GM18508 (cell line): ENCODE measurements around the gene GCK.

ENCODE experiments used
- ATAC-seq: cut with Tn5 transposase; IDR thresholded peaks from one replicate; pipeline ENCODE4 v1.9.1; 2021; ENCODE audit warnings: moderate number of reproducible peaks; ENCODE audit not compliant: insufficient read depth, unreplicated experiment

Gene GCK

DNA sequence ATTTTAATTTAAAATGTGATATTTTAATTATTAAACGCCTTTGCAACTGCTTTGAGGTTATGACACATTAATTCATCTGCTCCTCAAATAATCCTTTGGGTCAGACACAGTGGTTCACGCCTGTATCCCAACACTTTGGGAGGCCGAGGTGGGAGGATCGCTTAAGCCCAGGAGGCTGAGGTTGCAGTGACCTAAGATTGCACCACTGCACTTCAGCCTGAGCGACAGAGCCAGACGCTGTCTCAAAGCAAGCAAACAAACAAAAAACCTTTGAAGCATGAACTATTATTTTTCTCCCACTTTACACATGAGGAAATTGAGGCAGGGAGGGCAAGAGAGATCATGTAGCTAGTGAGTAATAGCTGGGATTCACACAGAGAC lies 64.4 kb downstream of the GCK start:
- ATAC-seq, result no peak

DNA sequence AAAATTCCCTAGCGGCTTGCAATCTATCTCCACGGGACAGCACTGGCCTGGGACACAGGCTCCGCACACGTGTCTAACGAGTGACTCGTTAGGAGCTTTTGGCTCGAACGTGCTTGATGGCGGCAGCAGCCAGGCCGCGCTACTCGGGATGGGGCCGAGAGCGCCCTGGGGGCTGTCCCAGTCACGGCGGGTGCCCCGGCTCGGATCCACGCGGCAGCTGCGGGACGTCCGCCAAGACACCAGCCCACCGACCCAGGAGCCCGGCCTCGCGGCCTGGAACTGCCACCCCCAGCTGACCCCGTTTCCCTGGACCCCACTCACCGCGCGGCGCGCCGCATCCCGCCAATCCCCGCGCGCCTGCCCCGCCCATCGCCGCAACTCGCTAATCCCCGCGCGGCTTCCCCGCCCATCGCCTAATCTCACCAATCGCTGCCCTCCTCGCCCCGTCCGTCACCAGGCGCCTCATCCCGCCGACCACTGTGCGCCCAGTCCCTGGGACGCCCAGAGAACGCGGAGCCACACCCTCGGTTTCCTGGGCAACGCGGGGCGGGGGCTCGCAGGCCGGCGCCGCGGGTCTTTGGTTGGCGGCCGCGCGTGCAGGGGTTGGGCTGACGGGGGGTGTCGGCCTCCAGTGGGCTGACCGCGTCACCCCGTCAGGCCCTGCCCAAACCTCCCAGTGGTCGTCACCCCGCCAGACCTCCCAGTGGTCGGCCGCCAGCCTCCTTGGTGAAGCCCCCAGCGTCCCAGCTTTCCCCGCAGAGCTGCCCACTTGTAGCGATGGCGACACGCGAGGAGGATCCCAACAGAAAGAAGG lies 65.8 kb downstream of the GCK start, which contains the start of gene POLD2:
POLD2 (minus strand) TSS at position 359 of the 814 bp plus-strand sequence. CDS start 1,495 bp downstream, outside the sequence.
- ATAC-seq, result peak; percentile 82

DNA sequence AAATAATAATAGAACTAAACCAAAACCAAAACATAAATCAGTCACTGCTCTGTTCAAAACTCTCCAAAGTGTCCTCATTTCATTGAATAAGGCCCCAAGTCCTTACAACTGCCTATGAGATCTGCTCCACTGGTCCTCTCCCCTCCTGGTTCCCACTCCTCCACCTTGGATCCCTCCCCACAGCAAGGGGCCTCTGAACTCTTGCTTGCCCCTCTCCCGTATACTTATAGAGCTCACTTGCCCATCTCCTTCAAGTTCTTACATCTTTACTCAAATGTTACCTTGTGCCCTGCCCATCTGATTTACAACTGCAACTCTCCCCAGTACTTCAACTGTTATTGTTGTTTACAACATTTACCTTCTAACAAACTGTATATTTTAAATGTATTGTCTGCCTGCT lies 66.7 kb downstream of the GCK start:
- no peak for ATAC-seq

DNA sequence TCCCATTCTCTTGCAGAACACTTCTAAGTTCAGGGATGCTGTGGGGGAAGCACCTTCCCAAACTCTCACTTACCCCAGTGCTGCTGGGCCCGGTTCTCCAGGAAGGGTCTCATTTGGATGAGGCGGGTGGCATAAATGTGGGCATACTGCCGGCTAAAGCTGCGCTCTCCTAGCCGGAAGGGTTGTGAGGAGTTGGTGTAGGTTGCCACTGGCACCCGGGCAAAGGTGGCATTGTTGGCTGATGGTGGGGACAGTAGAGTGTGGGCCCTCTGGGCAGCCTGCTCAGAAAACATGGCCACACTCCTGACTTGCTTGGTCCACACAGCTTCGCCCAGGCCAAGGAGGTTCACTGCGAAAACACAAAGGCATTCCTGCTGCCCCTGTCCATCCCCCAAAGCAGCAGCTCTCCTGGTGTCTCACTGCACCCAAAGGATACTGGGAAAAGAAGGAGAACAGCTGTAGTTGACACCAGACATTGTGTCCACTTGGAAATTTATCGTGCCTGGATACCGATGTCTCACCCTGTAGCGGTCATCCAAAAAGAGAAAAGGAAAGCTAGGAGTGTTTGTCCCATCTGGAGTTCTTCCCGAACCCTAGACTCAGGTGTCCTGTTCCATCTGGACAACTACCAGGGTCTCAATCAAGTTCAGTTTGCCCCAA lies 67.3 kb downstream of the GCK start:
- ATAC-seq, result no peak

DNA sequence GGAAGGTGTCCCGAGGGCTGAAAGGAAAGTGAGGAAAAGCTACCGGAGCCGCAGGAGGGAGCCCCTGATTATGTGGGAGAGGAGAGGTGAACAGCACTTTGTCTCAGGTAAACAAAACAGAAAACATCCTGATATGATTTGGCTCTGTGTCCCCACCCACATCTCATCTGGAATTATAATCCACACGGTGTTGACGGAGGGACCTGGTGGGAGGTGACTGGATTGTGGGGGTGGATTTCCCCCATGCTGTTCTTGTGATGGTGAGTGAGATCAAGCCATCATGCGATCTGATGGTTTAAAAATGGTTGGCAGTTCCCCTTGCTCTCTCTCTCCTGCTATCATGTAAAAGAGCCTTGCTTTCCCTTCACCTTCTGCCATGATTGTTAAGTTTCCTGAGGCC lies 68.8 kb downstream of the GCK start:
- ATAC-seq, result no peak

DNA sequence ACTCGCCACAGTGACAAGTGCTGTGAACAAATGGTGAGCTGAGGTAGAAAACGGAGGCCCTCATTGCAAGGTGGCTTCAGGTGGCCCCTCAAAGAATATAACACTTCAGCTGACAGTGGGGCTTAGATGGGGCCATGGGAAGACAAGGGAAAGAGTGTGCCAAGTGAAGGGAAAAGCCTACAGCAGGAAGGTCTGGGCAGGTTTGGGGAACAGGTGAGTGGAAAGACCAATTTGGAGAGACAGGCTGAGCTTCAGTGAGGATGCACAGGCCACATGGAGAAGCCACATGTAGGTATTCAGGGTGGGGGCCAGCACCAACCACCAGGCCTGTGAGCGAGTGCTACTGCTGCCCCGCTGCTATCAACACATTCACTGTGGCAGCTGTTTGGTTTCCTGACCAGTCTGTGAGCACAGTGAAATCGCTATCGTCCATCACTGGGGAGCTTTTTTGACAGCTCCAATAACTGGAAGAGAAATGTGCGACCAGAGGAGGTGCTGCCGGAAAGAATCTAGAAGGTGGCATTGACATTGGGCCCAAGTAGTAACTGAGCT lies 69.3 kb downstream of the GCK start:
- no peak for ATAC-seq

DNA sequence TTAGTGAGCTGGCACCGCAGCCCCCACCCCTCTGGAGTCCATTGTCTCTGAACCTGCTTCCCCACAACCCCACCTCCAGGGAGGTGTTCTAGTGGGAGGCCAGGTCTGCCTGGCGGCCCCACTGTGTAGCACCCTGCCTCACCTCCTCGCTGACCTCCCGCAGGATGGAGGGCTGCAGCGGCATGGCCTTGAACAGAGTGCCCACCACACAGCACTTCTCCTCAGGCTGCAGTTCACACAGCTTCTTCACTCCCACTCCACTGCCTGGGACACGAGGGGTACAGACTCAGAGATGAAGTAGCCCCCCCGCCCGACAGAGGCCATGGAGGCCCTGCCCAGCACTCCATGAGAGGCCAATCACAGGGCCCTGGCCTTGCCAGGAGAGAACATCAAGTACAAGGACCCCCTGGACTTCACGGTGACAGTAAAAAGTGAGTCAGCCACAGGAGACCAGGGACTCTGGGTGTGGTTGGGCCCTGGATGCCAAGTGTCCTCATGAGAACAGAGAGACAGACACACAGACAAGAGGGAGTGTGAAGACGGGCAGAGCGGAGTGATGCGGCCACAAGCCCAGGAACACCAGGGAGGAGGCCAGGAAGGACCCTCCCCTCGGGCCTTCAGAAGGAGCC lies 71.3 kb downstream of the GCK start:
- no peak for ATAC-seq

DNA sequence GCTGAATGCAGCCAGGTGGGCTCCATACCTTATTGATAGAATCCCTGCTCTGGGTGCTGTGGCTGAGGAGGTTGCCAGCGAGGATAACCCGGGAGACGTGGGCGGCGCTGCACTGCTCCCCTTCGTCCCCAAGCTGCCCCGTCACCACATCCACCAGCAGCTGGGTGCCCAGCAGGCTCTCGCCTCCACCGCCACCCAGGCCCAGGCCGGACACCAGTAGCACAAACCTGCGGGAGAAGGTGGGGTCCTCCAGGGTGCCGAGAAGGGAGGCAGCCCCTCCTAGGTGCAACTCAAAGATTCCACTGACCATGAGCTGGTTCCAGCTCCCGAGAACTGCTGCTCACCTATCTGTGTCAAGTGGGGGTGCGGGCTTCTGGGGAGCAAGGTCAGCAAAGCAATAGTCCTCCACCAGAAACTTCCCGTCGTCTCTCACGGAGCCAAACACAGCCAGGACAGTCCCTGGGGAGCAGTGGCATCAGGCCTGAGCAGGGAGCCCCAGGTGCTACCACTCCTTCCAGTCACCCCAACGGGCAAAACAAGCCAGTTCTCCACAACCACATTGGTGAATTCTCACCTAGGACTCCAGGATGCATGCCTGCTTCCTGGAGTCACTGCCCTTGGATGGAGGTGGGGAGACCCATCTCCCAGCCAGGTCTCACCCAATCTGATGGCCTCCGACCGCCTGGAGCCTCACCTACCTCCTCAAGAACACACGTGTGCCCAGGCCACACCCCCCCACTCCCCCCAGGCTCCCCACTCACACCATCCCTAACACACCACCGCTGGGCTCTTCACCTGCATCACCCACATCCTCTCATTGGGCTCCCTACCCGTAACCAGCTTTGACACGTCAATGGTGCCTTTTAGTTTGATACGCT lies 72.2 kb downstream of the GCK start:
- ATAC-seq, result no peak

DNA sequence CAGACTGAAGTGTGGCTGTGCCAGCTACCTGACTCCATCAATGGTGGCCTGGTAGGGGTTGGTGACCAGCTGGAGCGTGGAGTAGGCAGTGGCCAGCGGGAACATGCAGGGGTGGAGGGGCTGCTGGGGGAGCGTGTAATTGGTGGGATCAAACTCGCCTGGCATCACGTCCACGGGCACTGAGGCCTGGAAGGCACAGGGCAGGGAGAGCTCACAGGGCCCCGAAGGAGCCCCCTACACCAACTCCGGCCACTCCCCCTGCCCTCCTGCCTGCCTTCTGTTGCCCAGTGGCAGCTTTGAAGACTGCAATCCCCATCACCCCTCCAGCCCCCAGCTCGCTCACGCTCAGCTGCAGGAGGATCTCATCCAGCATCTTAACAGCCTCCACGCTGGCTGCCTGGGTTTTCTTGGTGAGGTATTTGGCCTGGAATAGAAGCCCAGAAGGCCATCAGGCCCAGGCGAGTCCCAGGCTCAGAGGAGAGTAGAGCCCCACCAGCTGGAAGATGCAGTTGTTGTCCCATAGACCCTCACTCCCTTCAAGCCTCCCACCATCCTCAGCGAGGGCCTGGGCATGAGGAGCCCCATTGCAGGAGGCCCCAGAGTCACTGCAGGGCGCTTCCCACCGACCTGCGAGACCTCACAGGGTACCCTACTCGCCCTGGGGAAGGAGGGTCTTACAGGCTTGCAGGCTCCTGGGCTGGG lies 73.0 kb downstream of the GCK start:
- ATAC-seq, result no peak

DNA sequence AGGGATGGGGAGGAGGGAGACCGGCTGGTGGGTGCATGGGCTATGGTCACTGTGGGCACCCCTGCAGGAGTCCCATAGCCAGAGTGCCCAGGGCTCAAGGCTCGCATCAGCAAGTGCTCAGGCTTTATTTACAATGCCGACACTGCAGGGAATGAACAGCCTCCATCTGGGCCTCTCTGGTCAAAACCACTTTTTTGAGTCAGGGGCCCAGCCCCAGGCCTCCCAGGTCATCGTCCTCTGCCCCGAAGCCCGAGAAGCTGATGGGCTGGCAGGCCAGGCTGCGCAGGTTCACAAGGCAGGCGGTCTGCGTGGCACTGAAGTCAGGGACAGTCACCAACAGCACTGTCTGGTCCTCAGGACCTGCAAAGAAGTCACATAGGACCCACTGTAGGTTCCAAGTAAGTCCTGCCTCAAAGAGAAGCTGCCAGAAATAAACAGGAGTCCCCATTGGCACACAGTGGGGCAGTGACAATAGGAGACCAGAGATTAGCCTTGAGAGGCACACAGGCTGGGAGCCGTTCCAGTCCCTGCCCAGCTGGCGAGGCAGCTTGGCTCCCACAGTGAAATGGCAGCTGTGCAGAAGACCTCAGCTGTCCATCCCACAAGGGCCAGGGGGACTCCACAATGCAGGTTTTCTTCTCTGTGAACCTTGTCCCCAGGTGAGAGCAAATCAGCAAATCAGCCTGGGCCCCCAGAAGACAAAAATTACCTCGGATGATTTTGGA lies 74.5 kb downstream of the GCK start:
- no peak for ATAC-seq

DNA sequence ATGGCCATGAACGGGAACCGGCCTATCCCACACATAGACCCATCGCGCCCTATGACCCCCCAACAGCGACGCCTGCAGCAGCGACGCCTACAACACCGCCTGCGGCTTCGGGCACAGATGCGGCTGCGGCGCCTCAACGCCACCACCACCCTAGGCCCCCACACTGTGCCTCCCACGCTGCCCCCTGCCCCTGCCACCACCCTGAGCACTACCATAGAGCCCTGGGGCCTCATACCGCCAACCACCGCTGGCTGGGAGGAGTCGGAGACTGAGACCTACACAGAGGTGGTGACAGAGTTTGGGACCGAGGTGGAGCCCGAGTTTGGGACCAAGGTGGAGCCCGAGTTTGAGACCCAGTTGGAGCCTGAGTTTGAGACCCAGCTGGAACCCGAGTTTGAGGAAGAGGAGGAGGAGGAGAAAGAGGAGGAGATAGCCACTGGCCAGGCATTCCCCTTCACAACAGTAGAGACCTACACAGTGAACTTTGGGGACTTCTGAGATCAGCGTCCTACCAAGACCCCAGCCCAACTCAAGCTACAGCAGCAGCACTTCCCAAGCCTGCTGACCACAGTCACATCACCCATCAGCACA lies 75.4 kb downstream of the GCK start:
- no peak for ATAC-seq

DNA sequence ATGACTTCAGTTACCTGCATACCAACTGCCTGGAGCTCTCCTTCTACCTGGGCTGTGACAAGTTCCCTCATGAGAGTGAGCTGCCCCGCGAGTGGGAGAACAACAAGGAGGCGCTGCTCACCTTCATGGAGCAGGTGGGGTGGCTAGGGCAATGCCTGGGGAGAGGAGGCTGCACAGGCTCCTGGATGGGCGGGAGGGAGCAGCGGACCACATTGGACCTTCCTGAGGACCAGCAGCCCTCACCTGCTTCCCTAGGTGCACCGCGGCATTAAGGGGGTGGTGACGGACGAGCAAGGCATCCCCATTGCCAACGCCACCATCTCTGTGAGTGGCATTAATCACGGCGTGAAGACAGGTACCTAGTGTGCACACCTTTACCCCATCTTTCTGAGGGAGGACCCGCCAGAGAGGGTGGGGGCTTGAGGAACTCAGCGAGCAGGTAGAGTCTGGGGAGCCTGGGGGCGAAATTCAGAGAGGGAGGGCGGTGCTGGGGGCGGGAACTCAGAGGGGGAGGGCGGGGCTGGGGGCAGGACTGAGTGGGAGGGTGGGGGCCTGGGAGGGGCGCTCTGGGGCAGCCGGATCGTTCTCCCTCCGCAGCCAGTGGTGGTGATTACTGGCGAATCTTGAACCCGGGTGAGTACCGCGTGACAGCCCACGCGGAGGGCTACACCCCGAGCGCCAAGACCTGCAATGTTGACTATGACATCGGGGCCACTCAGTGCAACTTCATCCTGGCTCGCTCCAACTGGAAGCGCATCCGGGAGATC lies 76.1 kb downstream of the GCK start:
- no peak for ATAC-seq

DNA sequence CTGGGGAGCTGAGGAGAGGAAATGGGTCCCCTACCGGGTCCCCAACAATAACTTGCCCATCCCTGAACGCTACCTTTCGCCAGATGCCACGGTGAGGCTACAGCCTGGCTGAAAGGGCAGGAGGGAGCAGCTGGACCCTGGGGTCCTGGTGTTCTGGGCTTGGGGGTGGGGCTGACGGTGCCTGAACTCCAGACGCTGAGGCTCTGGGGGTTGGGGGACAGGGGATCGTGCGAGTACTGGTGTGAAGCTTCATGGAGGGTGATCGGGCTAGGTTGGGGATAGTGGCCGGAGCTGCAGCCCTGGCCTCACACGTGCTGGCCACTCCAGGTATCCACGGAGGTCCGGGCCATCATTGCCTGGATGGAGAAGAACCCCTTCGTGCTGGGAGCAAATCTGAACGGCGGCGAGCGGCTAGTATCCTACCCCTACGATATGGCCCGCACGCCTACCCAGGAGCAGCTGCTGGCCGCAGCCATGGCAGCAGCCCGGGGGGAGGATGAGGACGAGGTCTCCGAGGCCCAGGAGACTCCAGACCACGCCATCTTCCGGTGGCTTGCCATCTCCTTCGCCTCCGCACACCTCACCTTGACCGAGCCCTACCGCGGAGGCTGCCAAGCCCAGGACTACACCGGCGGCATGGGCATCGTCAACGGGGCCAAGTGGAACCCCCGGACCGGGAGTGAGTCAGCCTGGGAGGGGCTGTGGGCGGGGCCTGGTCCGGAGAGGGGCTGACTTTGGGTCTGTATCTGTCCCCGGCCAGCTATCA lies 76.8 kb downstream of the GCK start:
- ATAC-seq, result no peak

DNA sequence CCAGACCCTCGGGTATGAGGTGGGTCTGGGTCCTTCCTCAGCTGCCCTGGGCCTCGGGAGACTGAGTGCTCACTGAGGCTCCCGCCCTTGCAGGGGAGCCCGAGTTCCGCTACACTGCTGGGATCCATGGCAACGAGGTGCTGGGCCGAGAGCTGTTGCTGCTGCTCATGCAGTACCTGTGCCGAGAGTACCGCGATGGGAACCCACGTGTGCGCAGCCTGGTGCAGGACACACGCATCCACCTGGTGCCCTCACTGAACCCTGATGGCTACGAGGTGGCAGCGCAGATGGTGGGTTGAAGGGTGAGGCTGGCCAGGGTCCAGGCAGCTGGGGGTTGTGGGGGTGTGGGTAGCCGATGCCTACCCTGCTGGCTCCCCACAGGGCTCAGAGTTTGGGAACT lies 77.5 kb downstream of the GCK start:
- ATAC-seq, result no peak

DNA sequence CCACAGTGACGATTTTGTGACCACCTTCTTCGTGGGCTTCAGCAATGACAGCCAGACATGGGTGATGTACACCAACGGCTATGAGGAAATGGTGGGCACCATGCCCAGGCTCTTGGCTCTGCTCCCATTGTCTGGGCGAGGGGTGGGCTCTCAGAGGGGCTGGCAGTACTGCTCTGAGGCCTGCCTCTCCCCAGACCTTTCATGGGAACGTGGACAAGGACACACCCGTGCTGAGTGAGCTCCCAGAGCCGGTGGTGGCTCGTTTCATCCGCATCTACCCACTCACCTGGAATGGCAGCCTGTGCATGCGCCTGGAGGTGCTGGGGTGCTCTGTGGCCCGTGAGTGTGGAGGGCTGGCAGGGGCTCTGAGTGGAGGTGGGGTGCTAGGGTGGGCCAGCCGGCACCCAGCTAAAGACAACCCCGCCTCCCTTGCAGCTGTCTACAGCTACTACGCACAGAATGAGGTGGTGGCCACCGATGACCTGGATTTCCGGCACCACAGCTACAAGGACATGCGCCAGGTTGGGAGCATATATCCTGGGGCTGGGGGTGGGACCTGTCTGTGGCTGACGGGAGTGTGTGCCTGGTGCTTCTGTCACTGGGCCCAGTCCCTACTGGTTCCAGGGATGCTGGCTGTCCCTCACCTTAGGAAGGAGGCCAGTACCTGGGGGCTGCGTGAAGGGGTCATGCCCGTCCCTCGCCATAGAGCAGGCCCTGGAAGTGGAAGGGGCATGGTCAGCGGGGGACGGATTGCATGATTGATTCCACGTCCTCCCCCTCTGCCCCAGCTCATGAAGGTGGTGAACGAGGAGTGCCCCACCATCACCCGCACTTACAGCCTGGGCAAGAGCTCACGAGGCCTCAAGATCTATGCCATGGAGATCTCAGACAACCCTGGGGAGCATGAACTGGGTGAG lies 78.3 kb downstream of the GCK start:
- no peak for ATAC-seq

DNA sequence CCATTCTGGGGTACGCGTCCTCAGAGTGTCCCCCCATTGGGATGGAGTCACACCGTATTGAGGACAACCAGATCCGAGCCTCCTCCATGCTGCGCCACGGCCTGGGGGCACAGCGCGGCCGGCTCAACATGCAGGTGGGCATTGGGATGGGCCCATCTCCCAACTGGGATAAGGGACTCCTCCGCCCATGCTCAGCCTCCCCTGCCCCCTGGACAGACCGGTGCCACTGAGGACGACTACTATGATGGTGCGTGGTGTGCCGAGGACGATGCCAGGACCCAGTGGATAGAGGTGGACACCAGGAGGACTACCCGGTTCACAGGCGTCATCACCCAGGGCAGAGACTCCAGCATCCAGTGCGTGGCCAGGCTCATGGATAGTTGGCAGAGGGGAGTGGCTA lies 79.2 kb downstream of the GCK start:
- no peak for ATAC-seq
